Measurements from ENCODE around the gene ADCYAP1R1.

Gene ADCYAP1R1

GRCh38 chr7:31044529-31044928, 7.6 kb upstream of the ADCYAP1R1 start:
- no peak for DNase-seq

DNA sequence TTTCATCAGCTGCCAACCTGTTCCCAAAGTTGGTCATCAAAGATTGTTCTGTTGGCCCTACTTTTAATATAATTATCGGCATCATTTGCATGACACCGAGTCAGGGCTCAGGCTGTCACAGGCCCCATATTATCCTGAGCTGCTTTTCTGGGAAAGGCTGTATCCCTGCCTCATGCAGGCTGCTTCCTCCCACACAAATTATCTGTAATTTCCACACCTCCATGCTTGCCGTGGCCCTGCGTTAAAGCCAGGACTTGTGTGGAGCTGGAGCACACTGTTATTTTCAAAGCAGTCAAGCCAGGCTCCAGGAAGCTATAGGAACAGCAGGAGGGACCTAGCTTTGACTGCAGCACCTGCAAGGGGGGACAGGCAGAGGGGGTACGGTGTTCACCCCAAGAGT, 5.4 kb upstream of the ADCYAP1R1 start:
- DNase-seq = no peak

- DNase-seq = no peak
Measured at GRCh38 chr7:31047313-31048146, 4.6 kb upstream of the ADCYAP1R1 start.

GRCh38 chr7:31049005-31049765, 2.9 kb upstream of the ADCYAP1R1 start:
- no peak for DNase-seq

- DNase-seq = no peak
Measured at GRCh38 chr7:31052487-31052840, 356 bp downstream of the ADCYAP1R1 start.

DNA sequence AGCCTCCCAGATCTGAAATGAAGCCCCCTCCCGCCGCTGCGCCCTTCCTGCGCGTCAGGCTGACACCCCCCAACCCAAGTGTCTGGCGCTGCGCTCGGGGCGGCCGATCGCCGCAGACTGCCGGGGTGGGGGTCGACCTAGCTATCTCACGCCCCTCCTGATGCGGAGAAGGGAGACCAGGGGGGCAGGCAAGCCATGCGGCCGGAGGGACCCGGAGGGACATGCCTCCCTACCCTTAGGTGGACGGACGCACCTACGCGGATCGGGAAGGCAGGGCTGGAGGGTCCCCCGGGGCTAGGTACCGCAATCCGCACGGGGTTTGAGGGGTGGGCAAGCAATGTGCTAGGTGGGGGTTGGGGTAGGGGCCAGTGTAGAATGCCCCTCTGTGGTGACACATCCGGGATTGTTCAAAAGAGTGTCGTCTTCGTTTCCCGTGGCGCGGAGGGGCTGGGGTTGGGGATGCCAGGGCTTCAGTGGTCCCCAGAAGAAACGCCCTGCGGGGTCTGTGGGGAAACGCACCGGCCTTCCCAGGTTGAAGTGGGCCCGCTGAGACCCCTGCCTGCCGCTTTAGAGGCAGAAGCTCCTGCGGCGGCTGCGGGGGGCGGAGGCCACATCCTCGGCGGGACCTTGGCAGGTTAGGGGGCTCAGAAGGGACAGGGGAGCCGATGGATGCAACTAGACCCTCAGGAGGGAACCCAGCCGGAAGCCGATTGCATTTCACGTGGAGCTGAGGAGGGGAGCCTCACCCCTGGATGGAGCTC, 913 bp downstream of the ADCYAP1R1 start:
- DNase-seq = no peak

GRCh38 chr7:31053986-31054385, 1.9 kb downstream of the ADCYAP1R1 start:
- DNase-seq = no peak

GRCh38 chr7:31054608-31055278, 2.6 kb downstream of the ADCYAP1R1 start:
- DNase-seq = no peak

DNA sequence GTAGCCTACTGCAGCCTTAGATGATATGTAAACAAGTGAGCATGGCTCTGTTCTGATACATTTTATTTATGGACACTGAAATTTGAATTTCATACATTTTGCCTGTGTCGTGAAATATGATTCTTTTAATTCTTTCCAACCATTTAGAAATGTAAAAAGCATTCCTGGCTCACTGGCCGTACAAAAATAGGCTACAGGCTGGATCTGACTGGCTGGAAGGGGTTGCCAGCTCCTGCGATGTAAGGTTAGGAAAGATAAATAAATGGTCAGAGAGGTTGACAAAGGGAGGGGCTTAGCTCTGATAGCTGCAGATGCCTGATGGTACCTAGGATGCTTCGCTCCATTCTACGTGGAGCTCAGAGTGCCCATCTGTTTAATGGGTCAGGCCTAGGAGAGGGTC, 3.4 kb downstream of the ADCYAP1R1 start:
- no peak for DNase-seq

DNA sequence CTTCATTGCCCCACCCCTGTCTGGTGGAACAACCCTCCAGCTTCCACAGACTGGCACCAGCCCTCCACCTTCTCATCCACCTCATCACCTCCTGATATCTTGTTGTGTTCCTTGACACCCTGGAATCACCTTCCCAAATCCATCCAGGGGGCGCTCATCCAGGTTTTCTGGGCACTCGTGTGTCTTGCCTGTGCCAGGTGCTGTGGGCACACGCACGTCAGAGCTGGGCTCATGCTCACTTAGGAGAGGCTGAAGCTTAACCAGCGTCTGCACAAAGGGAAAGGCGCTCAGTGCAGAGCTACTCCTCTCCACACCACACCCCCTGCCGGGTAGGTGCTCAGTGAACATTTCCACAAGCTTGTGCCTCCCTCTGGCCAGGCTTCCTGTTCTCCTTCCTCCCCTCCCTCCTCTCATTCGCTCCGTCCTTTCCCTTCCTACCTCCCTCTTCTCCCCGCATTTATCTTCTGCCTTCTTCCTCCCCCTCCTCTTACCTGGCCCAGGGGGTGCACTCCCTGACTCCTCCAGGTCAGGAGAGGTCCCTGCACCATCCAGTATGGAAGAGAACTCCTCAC, 4.8 kb downstream of the ADCYAP1R1 start:
- DNase-seq = no peak

- DNase-seq = no peak
Measured at GRCh38 chr7:31058122-31058521, 6.0 kb downstream of the ADCYAP1R1 start.

GRCh38 chr7:31058688-31059087, 6.6 kb downstream of the ADCYAP1R1 start:
- no peak for DNase-seq

DNA sequence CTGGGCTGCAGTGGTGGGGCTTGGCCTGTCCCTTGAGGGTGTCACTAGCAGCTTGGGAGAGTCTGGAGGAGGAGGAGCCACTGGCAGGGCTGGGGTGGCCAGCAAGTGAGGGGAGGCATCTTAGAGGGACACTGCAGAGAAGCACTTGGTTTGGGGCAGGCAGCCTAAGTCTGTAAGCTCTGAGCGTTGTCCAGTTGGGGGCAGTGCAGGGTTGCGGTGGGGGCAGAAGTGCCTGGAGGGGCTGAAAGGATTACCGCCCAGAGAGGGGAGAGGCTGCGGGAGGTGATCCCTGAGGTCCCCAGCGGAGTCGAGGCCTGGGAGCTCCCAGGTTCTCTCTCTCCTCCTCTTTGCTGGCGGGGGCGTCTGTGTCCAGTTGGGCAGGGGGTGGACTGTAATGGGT, 7.4 kb downstream of the ADCYAP1R1 start:
- DNase-seq = no peak

- no peak for DNase-seq
Measured at GRCh38 chr7:31061185-31061584, 9.1 kb downstream of the ADCYAP1R1 start.

DNA sequence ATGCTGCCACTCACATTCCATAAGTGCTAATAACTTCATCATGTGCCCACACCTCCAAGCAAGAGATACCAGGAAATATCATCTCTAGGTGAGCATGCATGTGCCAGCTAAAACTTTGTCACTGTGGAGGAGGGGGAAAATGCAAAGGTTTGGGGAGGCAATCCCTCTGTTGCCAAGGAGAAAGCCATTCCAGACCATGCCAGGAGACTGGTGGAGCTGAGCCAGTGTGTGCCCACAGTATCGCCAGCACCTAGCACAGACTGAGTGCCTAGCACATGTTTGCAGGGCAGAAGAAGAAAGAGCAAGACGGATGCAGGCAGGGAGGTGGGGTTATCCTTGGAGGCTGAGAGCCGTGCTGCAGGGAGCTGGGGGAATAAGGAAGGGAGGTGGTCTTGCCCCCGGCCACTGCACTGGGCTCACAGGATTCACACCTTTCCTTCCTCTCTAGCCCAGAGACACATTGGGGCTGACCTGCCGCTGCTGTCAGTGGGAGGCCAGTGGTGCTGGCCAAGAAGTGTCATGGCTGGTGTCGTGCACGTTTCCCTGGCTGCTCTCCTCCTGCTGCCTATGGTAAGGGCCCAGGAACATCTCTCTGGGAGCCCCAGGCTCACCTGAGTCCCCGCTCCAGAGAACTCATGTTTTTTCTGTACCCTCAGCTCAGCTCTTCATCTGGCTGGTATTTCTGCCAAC, 10.8 kb downstream of the ADCYAP1R1 start:
- DNase-seq = no peak

- no peak for DNase-seq
Measured at GRCh38 chr7:31065021-31065593, 13.0 kb downstream of the ADCYAP1R1 start.

DNA sequence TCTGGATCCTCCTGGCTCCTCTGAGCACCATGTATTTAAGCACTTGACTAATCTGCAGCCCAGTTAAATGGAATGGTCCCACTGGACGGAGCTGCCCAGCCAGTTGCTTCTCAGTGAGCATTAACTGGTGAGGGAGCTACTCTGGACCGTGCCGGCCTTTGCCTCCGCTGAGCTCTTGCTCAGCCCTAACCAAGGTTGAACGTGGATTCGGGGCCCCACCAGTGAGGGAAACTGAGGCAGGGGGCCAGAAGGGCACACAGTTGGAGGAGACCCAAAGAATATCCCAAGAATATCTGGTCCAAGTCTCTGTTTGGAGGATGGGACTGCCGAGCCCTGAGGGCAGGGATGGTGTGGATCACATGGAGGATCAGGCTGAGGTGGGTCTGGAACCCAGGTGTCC, 13.7 kb downstream of the ADCYAP1R1 start:
- no peak for DNase-seq

DNA sequence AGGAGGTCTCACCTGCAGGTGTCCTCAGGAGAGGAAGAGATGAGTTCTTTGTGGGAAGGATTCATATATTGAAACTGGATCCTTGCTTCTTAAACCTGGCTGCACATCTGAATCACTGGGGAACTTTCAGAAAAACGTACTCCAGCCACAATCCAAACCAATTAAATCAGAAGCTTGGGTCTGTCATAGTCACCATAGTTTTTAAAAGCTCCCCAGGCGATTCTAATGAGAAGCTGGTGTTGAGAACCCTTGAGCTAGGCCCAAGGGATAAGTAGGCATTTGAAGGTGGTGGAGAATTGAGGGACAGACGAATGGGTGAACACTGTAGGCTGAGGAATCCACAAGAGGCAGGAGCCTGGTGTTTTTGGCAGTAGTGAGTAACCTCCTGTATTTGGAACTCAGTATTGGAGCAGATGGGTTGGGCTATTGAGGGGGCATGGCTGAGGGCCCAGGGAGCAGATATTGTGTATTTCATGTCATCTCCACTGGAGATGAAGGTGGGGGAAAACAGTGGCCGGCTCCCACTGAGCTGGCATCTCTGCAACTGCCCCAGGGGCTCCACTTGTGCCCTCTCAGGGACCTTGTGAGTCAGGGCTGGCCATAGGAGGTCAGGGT, 14.5 kb downstream of the ADCYAP1R1 start:
- no peak for DNase-seq

- DNase-seq = no peak
Measured at GRCh38 chr7:31067491-31067890, 15.4 kb downstream of the ADCYAP1R1 start.

DNA sequence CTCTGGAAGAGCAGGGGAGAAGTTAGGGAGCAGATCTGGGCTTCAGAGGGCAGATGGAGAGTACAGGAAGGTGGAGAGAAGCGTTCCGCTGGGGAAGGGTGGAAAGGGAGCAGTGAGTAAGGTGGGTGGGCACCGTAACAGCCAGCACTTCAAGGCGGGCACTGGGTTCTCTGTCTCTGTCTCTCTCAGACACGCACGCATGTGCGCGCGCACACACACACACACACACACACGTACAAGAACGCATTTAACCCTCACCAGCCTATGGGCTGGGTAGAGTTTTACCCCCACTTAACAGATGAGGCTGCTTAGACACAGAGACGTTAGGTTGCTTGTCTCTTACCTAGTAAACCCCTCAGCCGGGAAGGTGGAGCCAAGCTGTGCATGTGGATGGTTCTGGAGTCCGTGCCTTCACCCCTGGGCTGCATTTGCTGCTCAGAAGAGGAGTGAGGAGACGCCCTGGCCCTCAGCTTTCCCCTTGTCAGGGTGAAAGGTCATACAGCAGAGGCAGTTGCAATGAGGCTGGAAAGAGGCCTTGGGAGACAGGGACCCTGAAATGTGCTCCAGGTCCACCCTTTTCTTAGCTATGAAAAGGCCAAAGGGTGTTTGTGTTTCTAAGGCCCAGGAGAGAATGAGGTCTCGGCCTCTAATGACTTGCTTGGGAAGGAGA, 16.0 kb downstream of the ADCYAP1R1 start:
- DNase-seq = no peak
